ENCODE measurements around the gene CCDC97.

DNA sequence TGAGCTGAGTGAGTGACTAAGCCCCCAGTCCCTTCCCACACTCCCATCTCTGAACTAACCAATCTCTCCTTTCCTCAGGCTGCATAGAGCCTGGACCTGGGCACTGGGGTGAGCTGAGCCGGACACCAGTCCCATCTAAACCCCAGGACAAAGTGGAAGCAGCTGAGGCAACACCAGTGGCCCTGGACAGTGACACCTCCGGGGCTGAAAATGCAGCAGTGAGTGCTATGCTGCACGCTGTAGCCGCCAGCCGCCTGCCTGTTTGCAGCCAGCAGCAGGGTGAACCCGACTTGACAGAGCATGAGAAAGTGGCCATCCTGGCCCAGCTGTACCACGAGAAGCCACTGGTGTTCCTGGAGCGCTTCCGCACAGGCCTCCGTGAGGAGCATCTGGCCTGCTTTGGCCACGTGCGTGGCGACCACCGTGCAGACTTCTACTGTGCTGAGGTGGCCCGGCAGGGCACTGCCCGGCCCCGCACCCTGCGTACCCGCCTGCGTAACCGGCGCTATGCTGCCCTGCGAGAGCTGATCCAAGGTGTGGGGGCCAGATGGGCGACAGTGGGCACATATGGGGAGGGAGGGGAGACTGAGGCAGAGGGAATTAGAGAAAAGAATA lies 6.4 kb downstream of the CCDC97 start:
- TF ChIP-seq, protein P1, sequence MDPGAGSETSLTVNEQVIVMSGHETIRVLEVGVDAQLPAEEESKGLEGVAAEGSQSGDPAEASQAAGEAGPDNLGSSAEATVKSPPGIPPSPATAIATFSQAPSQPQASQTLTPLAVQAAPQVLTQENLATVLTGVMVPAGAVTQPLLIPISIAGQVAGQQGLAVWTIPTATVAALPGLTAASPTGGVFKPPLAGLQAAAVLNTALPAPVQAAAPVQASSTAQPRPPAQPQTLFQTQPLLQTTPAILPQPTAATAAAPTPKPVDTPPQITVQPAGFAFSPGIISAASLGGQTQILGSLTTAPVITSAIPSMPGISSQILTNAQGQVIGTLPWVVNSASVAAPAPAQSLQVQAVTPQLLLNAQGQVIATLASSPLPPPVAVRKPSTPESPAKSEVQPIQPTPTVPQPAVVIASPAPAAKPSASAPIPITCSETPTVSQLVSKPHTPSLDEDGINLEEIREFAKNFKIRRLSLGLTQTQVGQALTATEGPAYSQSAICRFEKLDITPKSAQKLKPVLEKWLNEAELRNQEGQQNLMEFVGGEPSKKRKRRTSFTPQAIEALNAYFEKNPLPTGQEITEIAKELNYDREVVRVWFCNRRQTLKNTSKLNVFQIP (CRISPR knock-in tag; IDR thresholded peaks at IDR 0.05; ENCODE audit: borderline replicate concordance, low read depth): no peak
- TF ChIP-seq RARB (CRISPR knock-in tag; IDR thresholded peaks at IDR 0.05) (no peak), ARNTL (CRISPR knock-in tag; IDR thresholded peaks at IDR 0.05; ENCODE audit: borderline replicate concordance, low read depth) (no peak), ZFP3 (CRISPR knock-in tag; IDR thresholded peaks at IDR 0.05) (no peak)
- TF ChIP-seq, protein P2, sequence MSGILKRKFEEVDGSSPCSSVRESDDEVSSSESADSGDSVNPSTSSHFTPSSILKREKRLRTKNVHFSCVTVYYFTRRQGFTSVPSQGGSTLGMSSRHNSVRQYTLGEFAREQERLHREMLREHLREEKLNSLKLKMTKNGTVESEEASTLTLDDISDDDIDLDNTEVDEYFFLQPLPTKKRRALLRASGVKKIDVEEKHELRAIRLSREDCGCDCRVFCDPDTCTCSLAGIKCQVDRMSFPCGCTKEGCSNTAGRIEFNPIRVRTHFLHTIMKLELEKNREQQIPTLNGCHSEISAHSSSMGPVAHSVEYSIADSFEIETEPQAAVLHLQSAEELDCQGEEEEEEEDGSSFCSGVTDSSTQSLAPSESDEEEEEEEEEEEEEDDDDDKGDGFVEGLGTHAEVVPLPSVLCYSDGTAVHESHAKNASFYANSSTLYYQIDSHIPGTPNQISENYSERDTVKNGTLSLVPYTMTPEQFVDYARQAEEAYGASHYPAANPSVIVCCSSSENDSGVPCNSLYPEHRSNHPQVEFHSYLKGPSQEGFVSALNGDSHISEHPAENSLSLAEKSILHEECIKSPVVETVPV (CRISPR knock-in tag; IDR thresholded peaks at IDR 0.05): no peak

Data from SK-N-SH treated with all-trans-retinoic acid at 6 μM for 48 hours (cell line).